NCI-H748 treated with DMSO at 0.1 percent for 48 hours (cell line): Measurements from ENCODE around the gene KCTD13.
"Not testable (repeated sequence)": the region's sequence is repeated elsewhere in the genome, so short reads cannot be mapped to it uniquely, and the experiment has no call there.

Source experiments
- DNase-seq: peaks from one replicate; lab custom pipeline; 2025; lab: John Stamatoyannopoulos, UW

KCTD13 gene

DNA sequence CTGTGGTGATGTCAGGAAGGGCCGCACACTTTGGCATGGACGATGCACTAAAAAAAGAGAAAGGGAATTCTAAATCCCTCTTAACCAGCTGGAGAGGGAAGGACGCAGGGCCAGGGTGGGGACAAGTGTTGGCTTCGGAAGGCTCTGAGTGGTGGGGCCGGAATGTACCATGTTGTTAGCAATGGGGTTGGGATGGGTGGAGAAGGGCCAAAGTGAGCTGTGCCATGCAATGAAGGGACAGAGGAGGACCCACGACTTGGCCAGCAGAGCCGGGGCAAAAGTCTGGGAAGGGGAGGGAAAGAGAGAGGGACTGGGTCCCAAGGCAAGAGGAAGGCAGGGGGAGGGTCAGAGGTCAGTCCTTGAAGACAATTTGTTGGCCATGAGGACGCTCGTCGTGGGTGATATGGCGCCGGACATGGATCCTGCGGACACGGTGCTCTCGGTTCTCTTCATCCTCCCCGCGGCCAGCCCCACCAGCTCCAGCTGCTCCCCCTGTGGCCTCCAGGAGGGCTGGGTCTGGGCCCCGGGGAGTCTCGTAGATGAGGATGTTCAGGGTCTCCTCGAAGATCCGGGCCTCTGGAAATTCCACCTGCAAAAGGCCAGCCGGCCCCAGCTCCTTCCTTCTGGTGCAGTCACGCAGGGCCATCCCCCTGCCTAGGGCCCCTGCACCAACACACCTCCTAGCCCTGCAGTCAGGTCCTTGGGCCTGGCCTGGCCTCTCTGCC is 19.3 kb downstream of the KCTD13 start:
- no peak for DNase-seq

DNA sequence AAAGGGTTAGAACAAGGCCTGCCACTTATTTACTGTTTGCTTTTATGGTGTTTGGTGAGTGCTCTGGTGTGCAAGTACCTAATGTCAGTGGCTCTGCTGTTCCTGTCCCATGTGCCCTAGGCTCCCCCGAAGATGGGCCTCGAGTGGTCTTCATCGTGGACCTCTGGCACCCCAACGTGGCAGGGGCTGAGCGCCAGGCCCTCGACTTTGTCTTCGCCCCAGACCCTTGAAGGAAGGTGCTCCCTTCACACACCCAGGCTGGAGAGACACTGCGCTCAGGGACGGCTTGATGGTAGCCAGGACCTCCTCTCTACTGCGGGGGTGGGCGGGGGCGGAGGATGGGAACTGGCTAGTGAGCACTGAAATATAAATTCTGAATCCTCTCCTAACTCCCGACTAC is 20.4 kb downstream of the KCTD13 start:
- no peak for DNase-seq

DNA sequence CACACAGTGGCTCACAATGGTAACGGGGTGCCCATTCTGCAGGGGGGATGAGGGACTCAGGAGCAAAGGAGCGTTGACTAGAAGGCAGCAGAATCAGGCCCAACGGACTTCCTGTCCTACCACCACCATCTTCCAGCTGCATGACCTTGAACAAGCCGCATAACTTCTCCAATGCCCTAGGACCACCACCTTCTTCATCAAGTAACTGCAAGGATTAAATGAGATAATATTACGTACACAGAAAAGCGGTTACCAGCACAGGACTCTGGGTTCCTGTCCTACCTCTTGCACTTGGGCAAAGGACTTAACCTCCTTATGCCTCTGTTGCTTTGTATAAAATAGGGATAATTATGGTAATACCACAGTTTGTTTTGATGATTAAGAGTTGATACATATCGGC is 21.1 kb downstream of the KCTD13 start:
- DNase-seq = no peak

- no peak for DNase-seq
Observed at GRCh38 chr16:29903590-29903989, 22.4 kb downstream of the KCTD13 start.

DNA sequence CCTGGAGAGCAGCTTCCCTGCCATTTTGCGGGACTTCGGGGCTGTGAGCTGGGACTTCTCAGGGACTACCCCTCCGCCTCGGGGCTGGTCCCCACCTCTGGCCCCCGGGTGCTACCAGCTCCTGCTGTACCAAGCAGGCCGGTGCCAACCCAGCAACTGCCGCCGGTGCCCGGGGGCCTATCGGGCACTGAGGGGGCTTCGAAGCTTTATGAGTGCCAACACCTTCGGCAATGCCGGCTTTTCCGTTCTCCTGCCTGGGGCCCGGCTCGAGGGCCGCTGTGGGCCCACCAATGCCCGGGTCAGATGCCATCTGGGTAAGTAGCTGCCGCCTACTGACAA is 24.4 kb downstream of the KCTD13 start:
- no peak for DNase-seq

DNA sequence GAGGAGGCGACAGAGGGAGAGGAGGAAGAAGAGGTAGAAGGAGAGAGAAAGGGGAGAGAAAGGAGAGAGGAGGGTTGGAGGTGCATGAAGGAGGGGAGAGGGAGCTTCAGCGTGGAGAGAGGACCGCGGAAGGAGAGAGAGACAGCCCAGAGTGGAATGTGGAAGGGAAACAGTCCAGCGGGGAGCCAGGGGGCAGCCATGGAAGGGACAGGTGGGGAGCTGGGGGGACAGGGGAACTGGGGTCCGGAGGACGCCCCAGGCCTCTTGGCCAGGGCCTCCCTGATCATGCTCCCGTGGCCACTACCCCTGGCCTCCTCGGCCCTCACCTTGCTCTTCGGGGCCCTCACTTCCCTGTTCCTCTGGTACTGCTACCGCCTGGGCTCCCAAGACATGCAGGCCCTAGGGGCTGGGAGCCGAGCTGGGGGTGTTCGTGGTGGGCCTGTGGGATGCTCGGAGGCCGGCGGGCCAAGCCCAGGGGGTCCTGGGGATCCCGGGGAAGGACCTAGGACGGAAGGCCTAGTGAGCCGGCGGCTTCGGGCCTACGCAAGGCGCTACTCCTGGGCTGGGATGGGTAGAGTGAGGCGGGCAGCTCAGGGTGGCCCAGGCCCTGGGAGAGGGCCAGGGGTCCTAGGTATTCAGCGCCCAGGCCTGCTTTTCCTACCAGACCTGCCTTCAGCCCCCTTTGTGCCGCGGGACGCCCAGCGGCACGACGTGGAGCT is 25.0 kb downstream of the KCTD13 start:
- DNase-seq = no peak

DNA sequence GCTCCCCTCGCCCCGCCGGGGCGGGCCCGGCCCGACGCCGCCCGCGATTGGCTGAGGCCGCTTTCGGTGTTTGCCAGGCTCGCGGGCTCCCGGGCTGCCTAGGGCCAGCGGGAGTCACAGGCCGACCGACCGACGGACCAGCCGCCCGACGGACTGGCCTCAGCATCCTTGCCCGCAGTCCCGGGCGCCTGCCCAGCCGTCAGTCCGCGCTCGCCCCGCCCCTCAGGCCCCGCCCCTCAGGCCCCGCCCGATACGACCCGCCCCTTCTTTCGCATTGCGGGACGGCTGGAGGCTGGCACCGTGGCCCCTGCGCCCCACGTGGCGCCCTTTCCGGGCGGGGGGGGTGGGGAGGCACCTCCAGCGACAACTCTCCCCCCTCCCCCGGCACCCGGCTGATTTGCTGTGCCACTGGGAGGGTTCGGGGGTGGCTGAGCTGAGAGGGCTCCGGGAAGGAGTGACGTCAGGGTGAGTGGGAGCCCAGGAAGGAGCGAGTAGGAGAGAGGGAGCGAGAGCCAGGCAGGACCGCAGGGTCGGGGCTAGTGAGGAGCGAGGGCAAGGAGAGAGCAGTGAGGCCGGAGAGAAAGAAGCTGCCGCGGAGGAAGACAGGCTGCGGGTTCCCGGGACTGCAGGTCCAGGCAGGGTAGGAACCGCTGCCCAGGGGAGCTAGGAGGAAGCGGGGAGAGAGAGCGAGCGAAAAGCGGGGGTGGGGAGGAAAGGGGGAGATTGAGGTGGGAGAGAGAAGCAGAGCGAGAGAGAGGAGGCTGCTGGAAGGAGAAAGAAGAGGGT is 25.7 kb downstream of the KCTD13 start, which contains the start of gene ASPHD1:
Gene ASPHD1, plus strand, starts transcription at position 387 of the 786 bp plus-strand sequence. CDS start 484 bp downstream, outside the sequence.
- DNase-seq = peak; percentile 14

- DNase-seq = peak; percentile 78
Observed at GRCh38 chr16:29899516-29900101, 26.4 kb downstream of the KCTD13 start, which contains the start of gene SEZ6L2. SEZ6L2 (minus strand) TSS chr16:29899550; CDS start chr16:29899019, 531 bp downstream.

DNA sequence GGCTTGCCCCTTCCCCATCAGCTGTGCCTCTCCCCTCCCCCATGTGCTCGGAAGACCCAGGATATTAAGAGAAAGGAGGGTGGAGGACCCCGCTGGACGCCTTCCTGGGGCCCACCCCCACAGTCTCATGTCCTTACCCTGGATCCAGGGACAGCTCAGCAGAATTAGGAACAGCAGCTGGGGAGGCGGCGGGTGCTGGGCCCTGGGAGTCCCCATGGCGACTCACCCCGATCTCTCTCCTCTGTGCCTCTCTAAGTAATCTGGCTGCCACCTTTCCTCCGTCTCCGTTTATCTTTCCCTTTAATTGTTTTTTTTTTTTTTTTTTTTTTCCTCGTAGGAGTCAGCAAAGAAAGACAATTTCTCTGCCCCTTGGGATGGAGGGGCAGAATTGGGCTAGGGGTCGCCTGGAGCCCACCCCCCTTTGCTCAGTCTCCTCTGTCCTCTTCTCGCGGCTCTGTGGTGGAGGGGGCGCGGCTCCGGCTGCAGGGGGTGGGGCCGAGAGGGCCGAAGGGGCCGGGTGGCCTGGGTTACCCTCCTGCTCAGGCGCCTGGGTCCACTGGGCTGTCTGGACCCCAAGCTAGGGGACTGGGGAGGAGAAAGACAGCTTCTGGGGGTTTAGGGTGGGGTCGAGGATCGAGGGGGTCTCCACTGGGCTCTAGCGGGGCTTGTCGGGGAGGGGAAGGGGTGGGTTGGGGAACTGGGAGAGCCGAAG is 27.1 kb downstream of the KCTD13 start:
- peak; percentile 40 for DNase-seq

GRCh38 chr16:29898135-29898803 is 27.8 kb downstream of the KCTD13 start:
- no peak for DNase-seq

GRCh38 chr16:29897333-29897732 is 28.7 kb downstream of the KCTD13 start:
- DNase-seq = no peak

- no peak for DNase-seq
Observed at GRCh38 chr16:29896841-29897240, 29.2 kb downstream of the KCTD13 start.

- DNase-seq = no peak
Observed at GRCh38 chr16:29894352-29894751, 31.7 kb downstream of the KCTD13 start.

- DNase-seq = no peak
Observed at GRCh38 chr16:29893553-29893952, 32.5 kb downstream of the KCTD13 start.

- DNase-seq = no peak
Observed at GRCh38 chr16:29892458-29892813, 33.6 kb downstream of the KCTD13 start.

GRCh38 chr16:29891525-29892457 is 34.2 kb downstream of the KCTD13 start:
- no peak for DNase-seq

DNA sequence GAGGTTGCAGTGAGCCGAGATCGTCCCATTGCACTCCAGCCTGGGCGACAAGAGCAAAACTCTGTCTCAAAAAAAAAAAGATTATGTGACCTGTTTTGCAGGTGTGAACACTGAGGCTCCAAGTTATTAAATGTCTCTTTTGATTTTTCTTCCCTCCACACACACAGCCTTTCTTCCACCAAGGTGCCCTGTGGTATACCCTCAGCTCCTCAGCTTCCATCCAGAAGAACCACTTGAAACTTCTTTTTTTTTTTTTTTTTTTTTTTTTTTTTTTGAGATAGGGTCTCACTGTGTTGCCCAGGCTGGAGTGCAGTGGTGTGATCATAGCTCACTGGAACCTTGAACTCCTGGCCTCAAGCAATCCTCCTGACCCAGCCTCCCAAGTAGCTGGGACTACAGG is 36.7 kb downstream of the KCTD13 start:
- DNase-seq = not testable (repeated sequence)

GRCh38 chr16:29883987-29884386 is 42.0 kb downstream of the KCTD13 start:
- DNase-seq = no peak

DNA sequence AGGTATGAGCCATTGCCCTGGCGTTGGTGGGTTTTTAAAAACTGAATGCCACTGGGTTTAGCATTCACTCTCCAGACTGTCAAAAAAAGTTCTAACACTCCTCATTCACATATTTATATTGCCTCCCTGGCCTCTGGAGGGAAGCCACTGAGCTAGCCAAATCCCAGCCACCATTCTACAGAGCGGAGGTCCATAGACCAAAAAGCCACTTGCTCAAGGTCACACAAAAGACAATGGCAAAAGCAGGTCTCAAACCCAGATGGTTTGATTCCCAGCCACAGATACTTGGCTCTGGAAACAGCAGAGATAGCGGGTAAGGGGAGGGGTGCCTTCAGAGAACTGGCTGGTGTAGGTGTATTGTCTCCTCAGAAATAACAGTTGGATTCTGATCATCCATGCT is 45.0 kb downstream of the KCTD13 start:
- no peak for DNase-seq

DNA sequence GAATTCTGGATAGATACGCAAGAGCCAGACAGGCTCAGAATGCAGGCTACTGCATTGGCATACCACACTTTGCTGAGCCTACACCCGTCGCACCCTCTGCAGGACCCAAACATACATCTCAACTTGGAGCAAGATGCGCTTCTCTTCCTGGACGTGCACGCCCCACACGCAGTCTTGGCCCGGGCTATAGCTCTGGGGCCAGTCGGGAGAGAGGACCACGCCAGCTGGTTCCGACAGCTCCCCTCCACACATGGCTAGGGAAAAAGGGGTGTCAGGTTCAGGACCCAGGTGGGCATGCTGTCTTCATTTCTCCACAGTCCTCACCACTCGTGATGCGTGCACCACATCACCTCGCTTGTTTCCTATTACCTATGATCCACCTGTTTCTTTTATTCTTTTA is 47.9 kb downstream of the KCTD13 start:
- DNase-seq = no peak
